Left lung (tissue), 10 donors: ENCODE data around the gene FRMD4A. TPM values are rescaled to one million over a fixed set of nuclear protein-coding genes. Genes with fewer than 3 reads are reported as not detected.

ENCODE experiments used
- ATAC-seq: fragments of 200-7000 bp; cut with Tn5 transposase; one replicate; pipeline ENCODE4 v1.9.1; 2020; ENCODE audit warnings: moderate library complexity
- DNase-seq, 4 donors: peaks; one replicate each; pipeline ENCODE4 v3.0.0-alpha.2; 2013 to 2020
- H3K27ac ChIP-seq, 2 donors: fragments of 200-600 bp; sonication (generic) in 1 of 2; one replicate each; pipeline versions ENCODE4 v1.5.0 to v1.8.0; 2020 to 2021
- H3K27me3 ChIP-seq, 2 donors: fragments of 200-600 bp; sonication (generic) in 1 of 2; one replicate each; pipeline versions ENCODE4 v1.5.0 to v1.8.0; 2020 to 2021
- H3K36me3 ChIP-seq, 2 donors: fragments of 200-600 bp; sonication (generic) in 1 of 2; one replicate each; pipeline versions ENCODE4 v1.5.0 to v1.8.0; 2020 to 2021
- H3K4me1 ChIP-seq, 2 donors: fragments of 200-600 bp; one replicate each; pipeline ENCODE4 v1.8.0; 2021
- H3K4me3 ChIP-seq, 2 donors: fragments of 200-600 bp; sonication (generic) in 1 of 2; one replicate each; pipeline versions ENCODE4 v1.5.0 to v1.8.0; 2020 to 2021; ENCODE audit warnings: mild to moderate bottlenecking in 1 of 2
- H3K9me3 ChIP-seq, 2 donors: fragments of 200-600 bp; sonication (generic) in 1 of 2; one replicate each; pipeline versions ENCODE4 v1.5.0 to v1.8.0; 2020 to 2021
- intact Hi-C, 2 donors: fragments of 100-400 bp; cut with DNase I; formaldehyde crosslinking; loops; one replicate each; pipeline versions ENCODE4 v1.11.2 to v1.14.2; 2022
- polyA plus RNA-seq, 6 donors: library from polyadenylated mRNA; unstranded; fragments of 120-200 nt; gene quantifications; one replicate each; pipeline ENCODE4 v1.2.1, GENCODE V29; 2013; ENCODE audit not compliant: insufficient read length in 6 of 6
- total RNA-seq, 2 donors: library from RNA; stranded (reverse); fragmentation: NEBNext Ultra II Directional; extraction: Animal tissue kit (Norgen Biotek cat#: 25700); gene quantifications; one replicate each; pipeline ENCODE4 v1.2.1, GENCODE V29; 2021
- TF ChIP-seq, protein P1 (sequence below), 2 donors: fragments of 200-600 bp; sonication (generic) in 1 of 2; IDR thresholded peaks; one replicate each; pipeline versions ENCODE4 v1.5.0 to v1.8.0; 2021; ENCODE audit warnings: antibody characterized with exemption in 2 of 2
- donor health status: DM: no; HTN: yes; CAD: no.
- donor health status: DM: no; HTN: no; CAD: no.

FRMD4A gene
- total and polyA plus RNA-seq, 8 donors, result 33.9 to 62.8 (median 57.0) TPM

DNA sequence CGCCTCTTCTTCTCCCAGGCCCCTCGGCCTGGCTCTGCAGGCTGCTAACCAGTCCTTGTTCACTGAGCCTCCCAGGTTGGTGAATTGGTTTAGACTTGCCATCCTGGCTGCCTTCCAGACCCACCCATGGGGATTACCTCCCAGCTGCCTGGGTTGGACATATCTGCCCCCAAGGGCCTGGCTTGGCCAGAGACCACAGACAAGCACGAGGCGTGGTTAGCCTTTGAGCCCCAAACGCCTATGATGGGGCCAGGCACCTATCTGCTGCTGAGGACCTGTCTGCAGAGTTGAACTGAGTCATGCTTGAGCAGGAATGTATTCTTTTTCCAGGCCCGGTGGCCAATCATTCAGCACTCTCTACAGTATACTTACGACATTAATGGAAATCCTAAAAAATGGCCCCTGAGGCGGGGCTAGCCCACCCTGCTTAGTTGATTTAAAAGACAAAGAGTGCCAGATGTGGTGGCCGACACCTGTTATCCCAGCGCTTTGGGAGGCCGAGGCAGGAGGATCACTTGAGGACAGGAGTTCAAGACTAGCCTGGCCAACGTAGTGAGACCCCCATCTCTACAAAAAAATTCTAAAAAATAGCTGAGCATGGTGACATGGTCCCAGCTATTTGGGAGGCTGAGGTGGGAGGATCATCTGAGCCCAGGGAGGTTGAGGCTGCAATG, 361.5 kb downstream of the FRMD4A start:
- Histone ChIP-seq H3K27ac (no peak overlapping the region), H3K36me3 (no peaks in the 10 kb centered on the region), H3K4me1 (no peaks in the 10 kb centered on the region), H3K9me3 (no peaks in the 10 kb centered on the region), H3K4me3 (no peak overlapping the region), H3K27me3 (no peaks in the 10 kb centered on the region)
- TF ChIP-seq, protein P1, sequence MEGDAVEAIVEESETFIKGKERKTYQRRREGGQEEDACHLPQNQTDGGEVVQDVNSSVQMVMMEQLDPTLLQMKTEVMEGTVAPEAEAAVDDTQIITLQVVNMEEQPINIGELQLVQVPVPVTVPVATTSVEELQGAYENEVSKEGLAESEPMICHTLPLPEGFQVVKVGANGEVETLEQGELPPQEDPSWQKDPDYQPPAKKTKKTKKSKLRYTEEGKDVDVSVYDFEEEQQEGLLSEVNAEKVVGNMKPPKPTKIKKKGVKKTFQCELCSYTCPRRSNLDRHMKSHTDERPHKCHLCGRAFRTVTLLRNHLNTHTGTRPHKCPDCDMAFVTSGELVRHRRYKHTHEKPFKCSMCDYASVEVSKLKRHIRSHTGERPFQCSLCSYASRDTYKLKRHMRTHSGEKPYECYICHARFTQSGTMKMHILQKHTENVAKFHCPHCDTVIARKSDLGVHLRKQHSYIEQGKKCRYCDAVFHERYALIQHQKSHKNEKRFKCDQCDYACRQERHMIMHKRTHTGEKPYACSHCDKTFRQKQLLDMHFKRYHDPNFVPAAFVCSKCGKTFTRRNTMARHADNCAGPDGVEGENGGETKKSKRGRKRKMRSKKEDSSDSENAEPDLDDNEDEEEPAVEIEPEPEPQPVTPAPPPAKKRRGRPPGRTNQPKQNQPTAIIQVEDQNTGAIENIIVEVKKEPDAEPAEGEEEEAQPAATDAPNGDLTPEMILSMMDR (IDR thresholded peaks at IDR 0.05), result no peak
- no peak for ATAC-seq
- intact Hi-C loops, result no loop called here
- no peak for DNase-seq

DNA sequence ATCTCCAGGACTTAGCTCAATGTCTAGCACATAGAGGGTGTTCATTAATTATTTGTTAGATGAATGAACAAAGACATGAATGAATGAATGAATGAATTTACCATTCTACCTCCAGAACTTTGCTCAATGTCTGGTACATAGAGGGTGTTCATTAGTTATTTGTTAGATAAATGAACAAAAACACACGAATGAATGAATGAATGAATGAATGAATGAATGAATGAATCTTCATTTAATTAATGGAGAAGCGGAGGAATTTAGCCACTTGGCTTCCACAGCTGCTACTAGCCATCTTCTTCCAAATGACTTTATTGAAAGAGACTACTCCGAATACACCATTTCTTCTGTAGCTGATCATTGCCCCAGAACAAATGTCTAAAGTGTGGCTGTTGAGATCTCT, 368.9 kb downstream of the FRMD4A start:
- no peak overlapping the region for H3K4me3 ChIP-seq
- no peak for DNase-seq
- TF ChIP-seq, protein P1 (IDR thresholded peaks at IDR 0.05), result no peak
- no peak for ATAC-seq
- H3K9me3 ChIP-seq, result no peaks in the 10 kb centered on the region
- H3K4me1 ChIP-seq, result no peaks in the 10 kb centered on the region
- no peak overlapping the region for H3K27ac ChIP-seq
- H3K27me3 ChIP-seq, result no peaks in the 10 kb centered on the region
- intact Hi-C loops, result no loop called here
- no peaks in the 10 kb centered on the region for H3K36me3 ChIP-seq

DNA sequence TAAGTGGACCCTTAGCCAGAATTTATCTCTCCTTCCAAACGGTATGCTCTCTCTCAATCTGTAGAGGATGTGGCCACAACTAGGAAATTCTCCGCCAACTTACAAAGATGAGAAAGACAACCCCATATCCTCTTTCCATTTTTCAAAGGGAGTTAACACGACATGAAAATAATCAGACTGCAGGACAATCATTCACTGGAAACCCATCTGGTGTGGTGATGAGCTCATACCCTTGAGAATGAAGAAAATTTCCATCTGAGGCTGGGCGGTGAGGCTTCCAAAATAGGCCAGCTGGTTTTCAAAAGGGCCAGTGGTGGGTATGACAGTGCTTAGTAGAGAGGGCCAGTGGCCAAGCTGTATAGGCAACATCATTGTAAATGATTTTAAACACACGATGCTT, 369.6 kb downstream of the FRMD4A start:
- DNase-seq (no peak), ATAC-seq (peak; percentile 46)
- Histone ChIP-seq H3K4me1 (no peaks in the 10 kb centered on the region), H3K4me3 (no peak overlapping the region), H3K36me3 (no peaks in the 10 kb centered on the region), H3K9me3 (no peaks in the 10 kb centered on the region), H3K27me3 (no peaks in the 10 kb centered on the region), H3K27ac (no peak overlapping the region)
- intact Hi-C loops, result no loop called here
- TF ChIP-seq, protein P1 (IDR thresholded peaks at IDR 0.05), result no peak

DNA sequence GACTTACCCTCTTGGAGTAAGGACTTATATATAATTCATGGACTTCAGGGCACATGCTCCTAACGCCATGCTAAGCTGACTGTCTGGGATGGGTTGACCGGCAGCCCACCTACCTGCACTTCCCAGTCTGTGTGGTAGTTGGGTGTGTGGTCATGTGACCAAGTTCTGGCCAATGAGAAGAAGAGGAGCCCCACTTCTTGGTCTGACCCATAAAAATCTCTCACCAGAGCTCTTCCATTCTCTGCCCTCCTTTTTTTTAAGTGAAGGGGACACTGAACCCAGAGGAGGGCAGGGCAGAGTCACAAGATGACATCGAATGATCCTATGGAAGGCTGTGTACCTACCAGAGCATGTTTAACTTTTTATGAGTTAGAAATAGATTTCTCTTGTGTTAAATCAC, 370.1 kb downstream of the FRMD4A start:
- TF ChIP-seq, protein P1 (IDR thresholded peaks at IDR 0.05), result no peak
- ATAC-seq (no peak), DNase-seq (no peak)
- no peaks in the 10 kb centered on the region for H3K9me3 ChIP-seq
- H3K27me3 ChIP-seq, result no peaks in the 10 kb centered on the region
- H3K4me3 ChIP-seq, result no peak overlapping the region
- no peaks in the 10 kb centered on the region for H3K4me1 ChIP-seq
- no peak overlapping the region for H3K27ac ChIP-seq
- intact Hi-C loops, result no loop called here
- no peaks in the 10 kb centered on the region for H3K36me3 ChIP-seq

DNA sequence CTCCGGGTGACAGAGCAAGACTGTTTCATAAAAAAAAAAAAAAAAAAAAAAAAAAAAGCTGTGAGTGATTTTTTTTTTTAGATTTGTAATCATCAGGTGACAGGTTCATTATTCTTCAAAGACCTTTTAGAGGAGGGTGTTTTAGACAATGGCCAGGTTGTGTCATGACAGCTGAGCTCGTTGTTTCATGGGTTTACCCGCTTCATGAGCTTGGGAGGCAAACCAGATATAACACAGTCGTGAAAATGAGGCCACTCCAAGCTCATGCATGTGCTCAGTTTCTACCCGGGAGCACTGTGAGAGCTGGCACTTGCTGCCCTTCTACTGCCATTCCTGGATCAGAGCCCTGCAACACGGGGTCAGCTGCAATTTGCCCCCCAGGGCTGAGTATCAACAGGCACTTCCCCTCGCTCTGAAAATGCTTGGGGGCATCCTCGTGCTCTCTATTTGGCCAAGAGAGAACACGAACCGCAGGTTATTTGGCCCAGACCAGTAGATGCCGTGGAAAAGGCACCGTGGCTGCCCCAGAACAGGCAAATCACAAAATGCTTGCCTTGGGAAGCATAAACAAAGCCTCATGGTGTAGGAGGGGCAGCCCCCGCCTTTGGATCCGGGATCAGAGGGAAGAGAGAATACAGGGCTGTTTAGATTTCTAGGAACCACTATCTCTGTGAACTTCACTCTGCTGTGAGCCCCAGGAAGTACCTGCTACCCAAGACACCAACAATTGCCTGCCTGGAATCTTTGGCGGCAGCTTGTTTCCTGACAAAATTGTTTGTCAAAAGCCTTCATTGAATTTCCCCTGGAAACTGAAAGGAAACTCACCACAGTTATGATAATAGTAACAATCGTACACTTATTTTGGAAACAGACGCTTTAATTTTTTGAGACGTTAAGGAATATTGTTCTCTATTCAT, 371.0 kb downstream of the FRMD4A start:
- Histone ChIP-seq H3K4me3 (no peak overlapping the region), H3K9me3 (no peaks in the 10 kb centered on the region), H3K36me3 (no peaks in the 10 kb centered on the region), H3K4me1 (no peaks in the 10 kb centered on the region), H3K27me3 (no peaks in the 10 kb centered on the region), H3K27ac (peak overlapping the region in 1 of 2 donors; percentile 50)
- no peak for ATAC-seq
- TF ChIP-seq, protein P1 (IDR thresholded peaks at IDR 0.05), result no peak
- DNase-seq, result no peak
- intact Hi-C loops, result loop anchor here in 1 of 2 donors (10.0 kb wide), 1 partner anchor 175 kb away; no protein-coding TSS in a partner anchor
